Uterus (tissue), 4 donors: ENCODE results near the gene PRR23E. TPM values are rescaled to one million over a fixed set of nuclear protein-coding genes. Genes with fewer than 3 reads are reported as not detected.

Experiments
- DNase-seq, 2 donors: peaks; one replicate each; pipeline ENCODE4 v3.0.0-alpha.2; 2019 to 2020
- H3K27ac ChIP-seq, 2 donors: fragments of 200-600 bp; sonication (generic); 1 replicate in 1 of 2; 2 replicates in 1 of 2; pipeline ENCODE4 v1.5.1; 2016 to 2018
- H3K27me3 ChIP-seq, 2 donors: fragments of 200-600 bp; sonication (generic); one replicate each; pipeline ENCODE4 v1.5.1; 2018 to 2019; ENCODE audit warnings: control low read depth in 1 of 2
- H3K36me3 ChIP-seq, 2 donors: fragments of 200-600 bp; sonication (generic); one replicate each; pipeline ENCODE4 v1.5.1; 2019; ENCODE audit warnings: control low read depth in 1 of 2
- H3K4me1 ChIP-seq, 2 donors: fragments of 200-600 bp; sonication (generic); one replicate each; pipeline ENCODE4 v1.5.1; 2018 to 2019; ENCODE audit warnings: control low read depth in 1 of 2
- H3K4me3 ChIP-seq, 2 donors: fragments of 200-600 bp; sonication (generic); 1 replicate in 1 of 2; 2 replicates in 1 of 2; pipeline ENCODE4 v1.5.1; 2018 to 2019; ENCODE audit warnings: mild to moderate bottlenecking in 1 of 2
- H3K9me3 ChIP-seq, 2 donors: fragments of 200-600 bp; sonication (generic); one replicate each; pipeline ENCODE4 v1.5.1; 2019; ENCODE audit warnings: control low read depth in 1 of 2
- CTCF ChIP-seq, 4 experiments: fragments of 200-600 bp in 2 of 4; fragments of 450-650 bp in 2 of 4; sonication (generic) in 2 of 4; IDR thresholded peaks; one replicate each; pipeline ENCODE4 v1.5.1; 2016 to 2019; ENCODE audit warnings: antibody characterized with exemption in 4 of 4, mild to moderate bottlenecking in 2 of 4, moderate library complexity in 1 of 4
- POLR2A ChIP-seq, 2 donors: fragments of 450-650 bp; IDR thresholded peaks; one replicate each; pipeline ENCODE4 v1.6.1; 2016; ENCODE audit warnings: antibody characterized with exemption in 2 of 2, mild to moderate bottlenecking in 1 of 2, moderate library complexity in 1 of 2
- intact Hi-C: fragments of 100-400 bp; cut with DNase I; formaldehyde crosslinking; loops from one replicate; pipeline ENCODE4 v1.15.1; 2023; ENCODE audit warnings: low total_unique reads
- small RNA-seq: library from RNA; depleted of rRNA; stranded (forward); fragments of <200 nt; gene quantifications from one replicate; pipeline ENCODE3, GENCODE V24; 2016
- total RNA-seq, 4 donors: library from RNA; depleted of rRNA in 3 of 4; stranded (reverse); fragments of >200 nt in 3 of 4; gene quantifications; one replicate each; pipeline versions ENCODE4 v1.1.0 to v1.2.4, GENCODE V29; 2014 to 2023
- donor health status: DM: yes; HTN: yes; CAD: no.

The PRR23E gene
- total RNA-seq, 4 donors from 2014 or later, result not detected

- no peak for TF ChIP-seq CTCF (IDR thresholded peaks at IDR 0.05)
- TF ChIP-seq POLR2A (IDR thresholded peaks at IDR 0.05), result no peak
Observed at GRCh38 chr3:127238602-127239001, 45.7 kb downstream of the PRR23E start.

DNA sequence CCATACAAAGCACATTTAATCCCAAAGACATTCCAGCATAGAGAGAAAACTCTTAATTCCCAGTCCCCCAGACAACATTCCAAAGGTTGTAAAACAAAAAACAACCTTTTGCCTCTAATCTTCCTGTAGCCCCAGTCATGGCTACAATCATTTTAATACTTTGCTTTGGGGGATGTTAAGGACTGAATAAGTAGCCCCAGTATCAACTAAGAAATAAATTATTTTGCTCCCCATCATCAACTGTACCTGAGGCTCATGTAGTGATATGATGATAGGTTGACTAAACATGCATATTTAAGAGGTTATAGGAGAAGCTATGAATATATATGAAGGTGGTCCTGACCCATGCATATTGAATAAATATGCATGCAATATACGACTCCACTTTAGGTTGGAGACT, 54.4 kb downstream of the PRR23E start:
- intact Hi-C loops, result no loop called here
- H3K9me3 ChIP-seq, result no peaks in the 10 kb centered on the region
- no peak overlapping the region for H3K27ac ChIP-seq
- no peaks in the 10 kb centered on the region for H3K4me1 ChIP-seq
- no peak for TF ChIP-seq POLR2A (IDR thresholded peaks at IDR 0.05)
- no peak for TF ChIP-seq CTCF (IDR thresholded peaks at IDR 0.05)
- H3K36me3 ChIP-seq, result no peaks in the 10 kb centered on the region
- no peak for DNase-seq
- no peak overlapping the region for H3K4me3 ChIP-seq
- no peaks in the 10 kb centered on the region for H3K27me3 ChIP-seq

More at GRCh38 chr3:127238602-127239001, 45.7 kb downstream of the PRR23E start:
- H3K27ac ChIP-seq, result no peak overlapping the region
- H3K27me3 ChIP-seq, result no peaks in the 10 kb centered on the region
- H3K4me3 ChIP-seq, result no peak overlapping the region
- no peaks in the 10 kb centered on the region for H3K9me3 ChIP-seq
- intact Hi-C loops, result no loop called here
- no peaks in the 10 kb centered on the region for H3K36me3 ChIP-seq
- no peak for DNase-seq
- H3K4me1 ChIP-seq, result no peaks in the 10 kb centered on the region

Small RNA genes lying within 50 kb of the gene (small RNA-seq; reads per million reads assigned to genes)
- not detected for gene RF00019
- not detected for gene RNU6-1047P

Other genes starting within 250 kb of the PRR23E start
- gene PLXNA1, start 210.0 kb upstream of the PRR23E start, total RNA-seq, result 10 to 100 TPM in 3 of 4 donors, 1 to 10 TPM in 1; 6.7 to 38.2 (median 16.9) TPM
- gene PRR20G, start 94.9 kb downstream of the PRR23E start, total RNA-seq, result not detected